Measurements from ENCODE around the gene CRYGN. TPM values are rescaled to one million over a fixed set of nuclear protein-coding genes. Genes with fewer than 3 reads are reported as not detected.

Gene CRYGN
- total and polyA plus RNA-seq, 2 experiments from 2014 or later = not detected

DNA sequence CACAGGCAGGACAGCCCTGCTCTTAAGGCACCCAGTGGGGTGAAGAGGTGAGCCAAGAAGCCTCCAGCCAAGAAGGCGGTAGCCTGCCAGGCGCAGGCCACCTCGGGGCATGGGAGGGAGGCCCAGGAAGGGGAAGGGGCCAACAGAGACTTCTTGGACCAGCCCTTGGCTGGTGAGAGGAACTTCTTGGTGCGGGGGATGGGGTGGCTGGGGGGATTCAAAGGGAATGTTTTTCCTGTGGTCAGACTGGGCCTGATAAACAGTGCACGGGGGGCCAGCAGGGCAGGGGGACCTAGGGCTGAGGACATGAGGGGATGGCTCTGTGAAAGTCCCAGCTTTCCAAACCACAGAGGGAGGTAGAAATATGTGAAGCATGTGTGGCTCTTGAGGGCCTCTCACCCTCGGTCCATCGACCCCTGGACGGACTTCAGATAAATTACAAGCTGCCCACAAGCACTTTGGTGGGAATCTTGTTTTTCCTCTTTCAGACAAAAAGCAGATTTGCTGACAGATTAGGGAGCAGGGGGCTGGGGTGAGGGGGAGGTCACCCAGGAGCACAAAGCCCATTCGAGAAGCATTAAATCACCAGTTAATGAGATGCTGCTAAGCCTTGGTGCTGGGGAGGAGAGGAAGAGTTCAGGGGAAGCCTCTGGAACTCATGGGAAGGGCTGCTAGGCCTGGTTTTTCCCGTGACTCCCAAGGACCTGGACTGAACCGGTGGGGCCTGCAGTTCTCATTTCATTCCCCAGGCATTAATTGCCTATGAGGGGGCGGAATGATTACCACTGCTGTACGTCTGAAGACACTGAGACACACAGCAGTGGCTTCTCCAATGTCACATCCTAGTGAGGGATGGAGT lies 11.3 kb downstream of the CRYGN start:
- TF ChIP-seq EZH2phosphoT487 (IDR thresholded peaks at IDR 0.05; ENCODE audit: insufficient read depth, low read depth) = no peak
- no peak for TF ChIP-seq EZH2 (IDR thresholded peaks at IDR 0.05; ENCODE audit: insufficient read depth, poor library complexity, severe bottlenecking)
- Histone ChIP-seq H3K9me3 (ENCODE audit: low read depth) (no peaks in the 10 kb centered on the region), H3K4me3 (no peak overlapping the region), H3K27me3 (replicated peaks; ENCODE audit: insufficient read depth) (no peaks in the 10 kb centered on the region), H4K20me1 (ENCODE audit: insufficient read depth) (no peaks in the 10 kb centered on the region), H3K36me3 (ENCODE audit: low read depth) (no peaks in the 10 kb centered on the region), H3K27ac (no peak overlapping the region), H3K9ac (peak overlapping the region; percentile 40; the same call in 1 of the 2 replicates), H3K79me2 (ENCODE audit: insufficient read depth) (no peaks in the 10 kb centered on the region), H2AFZ (no peak overlapping the region), H3K4me1 (ENCODE audit: insufficient read depth) (peaks cover 24% of the 10 kb centered on the region), H3K4me2 (ENCODE audit: unreplicated experiment) (no peak overlapping the region), H3K9me2 (ENCODE audit: insufficient read depth) (no peaks in the 10 kb centered on the region), H3F3A (ENCODE audit: insufficient read depth) (peaks cover 12% of the 10 kb centered on the region; the same call in 1 of the 2 replicates)
- DNase-seq = peak; percentile 66
- 58 to 65% methylated on average over 13 of the region's 13 CpGs for WGBS, 2 experiments (ENCODE audit: low coverage in 1 of 2, low lambda C conversion rate in 2 of 2, missing lambda C conversion rate in 2 of 2)
- in situ Hi-C loops (cut with MboI) = no loop called here

DNA sequence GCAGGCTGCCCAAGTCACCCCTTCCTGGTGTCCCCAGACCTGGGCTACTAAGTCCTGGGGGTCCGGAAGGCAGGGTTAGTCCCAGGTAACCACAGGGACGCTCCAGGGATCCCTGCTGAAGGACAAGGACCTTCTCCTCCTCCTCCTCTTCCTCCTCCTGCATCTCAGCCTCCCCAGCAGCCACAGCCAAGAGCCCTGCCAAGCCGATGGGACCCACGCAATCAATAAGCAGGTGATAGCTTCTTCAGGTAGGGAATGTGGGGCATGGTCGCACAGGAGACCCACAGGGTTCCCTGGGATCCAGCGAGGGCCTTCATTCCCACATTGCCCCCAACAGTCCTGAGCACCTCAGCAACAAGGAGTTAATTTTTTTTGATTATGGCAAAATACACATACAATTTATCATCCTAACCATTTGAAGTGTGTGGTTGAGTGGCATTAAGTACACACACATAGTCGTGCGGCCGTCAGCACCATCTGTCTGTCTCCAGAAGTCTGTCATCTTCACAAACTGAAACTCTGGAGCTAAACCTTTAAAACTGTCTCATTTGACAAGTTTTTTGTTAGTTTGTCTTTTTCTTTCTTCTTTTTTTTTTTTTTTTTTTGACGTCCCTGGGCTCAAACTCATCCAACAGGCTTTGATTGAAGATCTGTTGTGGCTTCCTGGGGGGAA lies 12.1 kb downstream of the CRYGN start:
- Histone ChIP-seq H3K79me2 (ENCODE audit: insufficient read depth) (no peaks in the 10 kb centered on the region), H3K9me2 (ENCODE audit: insufficient read depth) (no peaks in the 10 kb centered on the region), H3K36me3 (ENCODE audit: low read depth) (no peaks in the 10 kb centered on the region), H3K9me3 (ENCODE audit: low read depth) (no peaks in the 10 kb centered on the region), H3K4me3 (no peak overlapping the region), H3K4me1 (ENCODE audit: insufficient read depth) (peaks cover 24% of the 10 kb centered on the region), H3K4me2 (ENCODE audit: unreplicated experiment) (no peak overlapping the region), H4K20me1 (ENCODE audit: insufficient read depth) (no peaks in the 10 kb centered on the region), H3F3A (ENCODE audit: insufficient read depth) (peaks cover 12% of the 10 kb centered on the region; the same call in 1 of the 2 replicates), H3K9ac (no peak overlapping the region), H3K27me3 (replicated peaks; ENCODE audit: insufficient read depth) (no peaks in the 10 kb centered on the region), H3K27ac (no peak overlapping the region), H2AFZ (no peak overlapping the region)
- in situ Hi-C loops (cut with MboI) = no loop called here
- WGBS, 2 experiments (ENCODE audit: low coverage in 1 of 2, low lambda C conversion rate in 2 of 2, missing lambda C conversion rate in 2 of 2) = 64 to 65% methylated on average over 10 of the region's 10 CpGs
- TF ChIP-seq EZH2 (IDR thresholded peaks at IDR 0.05; ENCODE audit: insufficient read depth, poor library complexity, severe bottlenecking) = no peak
- TF ChIP-seq EZH2phosphoT487 (IDR thresholded peaks at IDR 0.05; ENCODE audit: insufficient read depth, low read depth) = no peak
- DNase-seq = no peak

DNA sequence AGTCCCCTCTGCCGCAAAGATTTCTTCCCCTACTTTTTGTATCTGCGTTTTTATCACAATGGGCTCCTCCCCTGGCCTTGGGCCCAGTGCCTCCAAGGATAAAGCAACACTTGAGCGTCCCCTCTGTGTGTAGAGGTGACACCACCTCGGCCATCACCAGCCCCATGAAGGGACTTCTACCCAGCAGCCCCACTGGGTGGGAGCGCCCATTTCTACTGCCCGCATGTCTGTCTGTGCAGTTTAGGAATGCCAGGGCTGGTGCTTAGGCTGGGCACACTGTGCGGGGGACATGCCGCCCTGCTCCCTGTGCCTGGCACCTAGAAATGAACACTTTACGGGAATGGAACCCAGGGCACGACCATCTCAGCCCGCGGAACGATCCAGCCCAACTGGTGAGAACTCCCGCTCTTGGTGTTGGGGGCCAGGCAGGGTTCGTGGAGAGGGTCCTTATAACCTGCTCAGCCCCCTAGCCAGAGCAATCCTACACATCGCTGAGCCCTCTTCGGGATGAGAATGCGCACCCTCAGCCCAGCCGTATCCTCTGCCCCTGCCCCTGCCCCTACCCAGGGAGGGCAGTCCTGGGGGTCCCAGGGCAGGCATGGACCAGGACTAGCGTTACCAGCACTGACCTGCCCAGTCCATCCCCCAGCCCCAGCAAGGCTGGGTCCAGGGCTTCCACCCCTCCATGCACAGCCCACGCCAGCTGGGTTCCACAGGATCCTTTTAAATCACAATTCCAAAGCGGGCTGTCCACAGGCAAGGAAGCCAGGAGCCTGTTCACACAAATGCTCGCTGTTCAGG lies 12.8 kb downstream of the CRYGN start:
- DNase-seq = no peak
- no peaks in the 10 kb centered on the region for H4K20me1 ChIP-seq (ENCODE audit: insufficient read depth)
- in situ Hi-C loops (cut with MboI) = no loop called here
- TF ChIP-seq EZH2 (IDR thresholded peaks at IDR 0.05; ENCODE audit: insufficient read depth, poor library complexity, severe bottlenecking) (no peak), EZH2phosphoT487 (IDR thresholded peaks at IDR 0.05; ENCODE audit: insufficient read depth, low read depth) (no peak)
- H3K36me3 ChIP-seq (ENCODE audit: low read depth) = no peaks in the 10 kb centered on the region
- no peaks in the 10 kb centered on the region for H3K79me2 ChIP-seq (ENCODE audit: insufficient read depth)
- no peak overlapping the region for H3K9ac ChIP-seq
- H3K4me1 ChIP-seq (ENCODE audit: insufficient read depth) = peaks cover 24% of the 10 kb centered on the region
- 83 to 87% methylated on average over 22 of the region's 23 CpGs for WGBS, 2 experiments (ENCODE audit: low coverage in 1 of 2, low lambda C conversion rate in 2 of 2, missing lambda C conversion rate in 2 of 2)
- peaks cover 12% of the 10 kb centered on the region; the same call in 1 of the 2 replicates for H3F3A ChIP-seq (ENCODE audit: insufficient read depth)
- H3K27me3 ChIP-seq (replicated peaks; ENCODE audit: insufficient read depth) = peaks cover 5% of the 10 kb centered on the region; the same call in 1 of the 2 replicates
- H3K4me3 ChIP-seq = no peak overlapping the region
- no peak overlapping the region for H2AFZ ChIP-seq
- no peaks in the 10 kb centered on the region for H3K9me3 ChIP-seq (ENCODE audit: low read depth)
- no peaks in the 10 kb centered on the region for H3K9me2 ChIP-seq (ENCODE audit: insufficient read depth)
- peak overlapping the region; percentile 30 for H3K4me2 ChIP-seq (ENCODE audit: unreplicated experiment)
- H3K27ac ChIP-seq = no peak overlapping the region

DNA sequence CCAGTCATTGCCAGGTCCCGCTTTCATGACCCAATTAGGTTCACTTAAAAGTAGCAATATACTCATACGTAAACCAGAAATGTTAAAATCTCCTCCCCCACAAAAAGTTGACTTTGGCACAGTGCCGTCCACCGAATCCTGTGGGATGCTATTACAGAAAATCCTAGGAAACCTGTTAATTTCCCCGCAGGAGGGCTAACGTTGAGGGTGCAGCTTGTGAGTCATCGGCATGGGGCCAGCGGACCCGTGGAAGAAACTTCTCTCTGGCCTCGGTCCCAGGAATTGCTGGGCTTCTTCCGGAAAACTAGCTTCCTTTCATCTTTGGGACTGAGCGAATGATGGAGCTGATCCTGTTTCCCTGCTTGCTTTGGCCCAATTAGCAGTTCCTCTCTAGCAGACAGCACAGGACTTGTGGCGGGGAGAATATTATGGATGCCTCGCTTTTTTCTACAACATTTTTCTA lies 13.5 kb downstream of the CRYGN start:
- peaks cover 6% of the 10 kb centered on the region; the same call in 1 of the 2 replicates for H3K27me3 ChIP-seq (replicated peaks; ENCODE audit: insufficient read depth)
- WGBS, 2 experiments (ENCODE audit: low coverage in 1 of 2, low lambda C conversion rate in 2 of 2, missing lambda C conversion rate in 2 of 2) = 24 to 29% methylated on average over 14 of the region's 14 CpGs
- H3K4me1 ChIP-seq (ENCODE audit: insufficient read depth) = peaks cover 24% of the 10 kb centered on the region
- no peak overlapping the region; the same call in 1 of the 2 replicates for H3K4me3 ChIP-seq
- H2AFZ ChIP-seq = no peak overlapping the region
- no peaks in the 10 kb centered on the region for H4K20me1 ChIP-seq (ENCODE audit: insufficient read depth)
- H3F3A ChIP-seq (ENCODE audit: insufficient read depth) = peaks cover 12% of the 10 kb centered on the region; the same call in 1 of the 2 replicates
- peak; percentile 86 for DNase-seq
- no peak overlapping the region for H3K9ac ChIP-seq
- in situ Hi-C loops (cut with MboI) = no loop called here
- no peaks in the 10 kb centered on the region for H3K9me3 ChIP-seq (ENCODE audit: low read depth)
- TF ChIP-seq EZH2phosphoT487 (IDR thresholded peaks at IDR 0.05; ENCODE audit: insufficient read depth, low read depth) (no peak), EZH2 (IDR thresholded peaks at IDR 0.05; ENCODE audit: insufficient read depth, poor library complexity, severe bottlenecking) (no peak)
- H3K27ac ChIP-seq = peak overlapping the region; percentile 45
- H3K36me3 ChIP-seq (ENCODE audit: low read depth) = no peaks in the 10 kb centered on the region
- H3K4me2 ChIP-seq (ENCODE audit: unreplicated experiment) = peak overlapping the region; percentile 30
- H3K79me2 ChIP-seq (ENCODE audit: insufficient read depth) = no peaks in the 10 kb centered on the region
- H3K9me2 ChIP-seq (ENCODE audit: insufficient read depth) = no peaks in the 10 kb centered on the region

Measured in GM23248 (cell line).